A673 (cell line): Measurements from ENCODE around the gene NDUFA11. TPM values are rescaled to one million over a fixed set of nuclear protein-coding genes. Genes with fewer than 3 reads are reported as not detected.

Experiments used
- BruUV-seq: library from RNA; stranded (reverse); fragments of 400-500 nt; replicated peaks from 2 replicates; lab custom pipeline; 2021; lab: Mats Ljungman, UMichigan
- CTCF ChIA-PET: fragments of 300-600 bp; sonication (Branson Sonifier 250); formaldehyde crosslinking; loops from one replicate; lab custom pipeline; 2022; ENCODE audit warnings: antibody characterized with exemption; lab: Charles Lee
- POLR2A ChIA-PET: fragments of 300-600 bp; sonication (Branson Sonifier 250); formaldehyde crosslinking; loops from one replicate; lab custom pipeline; 2022; ENCODE audit warnings: antibody characterized with exemption; ENCODE audit not compliant: low non-redundant PET; lab: Charles Lee
- DNase-seq: peaks from one replicate; pipeline ENCODE4 v3.0.0-alpha.2; 2015; ENCODE audit warnings: low spot score
- H3K27ac ChIP-seq: fragments of 200-600 bp; sonication (generic); 2 replicates; pipeline ENCODE4 v1.5.1; 2016; ENCODE audit warnings: mixed run types, low read depth, mild to moderate bottlenecking, mixed read lengths, antibody characterized with exemption, low read length; ENCODE audit not compliant: poor library complexity, severe bottlenecking
- H3K27me3 ChIP-seq: fragments of 200-600 bp; sonication (generic); replicated peaks from 2 replicates; pipeline ENCODE4 v1.6.1; 2017; ENCODE audit warnings: mixed run types, low read depth, mild to moderate bottlenecking, mixed read lengths, antibody characterized with exemption, low read length; ENCODE audit not compliant: insufficient read depth, poor library complexity
- H3K36me3 ChIP-seq: fragments of 200-600 bp; sonication (generic); 2 replicates; pipeline ENCODE4 v1.6.1; 2016; ENCODE audit warnings: mixed run types, mild to moderate bottlenecking, mixed read lengths, antibody characterized with exemption, low read length; ENCODE audit not compliant: insufficient read depth, poor library complexity, severe bottlenecking
- H3K4me1 ChIP-seq: fragments of 200-600 bp; sonication (generic); 2 replicates; pipeline ENCODE4 v1.6.1; 2017; ENCODE audit warnings: mixed run types, mild to moderate bottlenecking, mixed read lengths, antibody characterized with exemption, low read length; ENCODE audit not compliant: insufficient read depth, poor library complexity, severe bottlenecking
- H3K4me3 ChIP-seq: fragments of 200-600 bp; sonication (generic); 2 replicates; pipeline ENCODE4 v1.5.1; 2016; ENCODE audit warnings: low read depth, mixed run types, mild to moderate bottlenecking, mixed read lengths, low read length; ENCODE audit not compliant: poor library complexity, severe bottlenecking
- H3K9me3 ChIP-seq: fragments of 200-600 bp; sonication (generic); 2 replicates; pipeline ENCODE4 v1.6.1; 2016; ENCODE audit warnings: mixed run types, low read depth, mild to moderate bottlenecking, mixed read lengths, antibody characterized with exemption, low read length; ENCODE audit not compliant: poor library complexity, severe bottlenecking
- EZH2 ChIP-seq: fragments of 200-600 bp; sonication (generic); IDR thresholded peaks from 2 replicates; pipeline ENCODE4 v1.6.1; 2017; ENCODE audit warnings: borderline replicate concordance, low read depth, mild to moderate bottlenecking, mixed read lengths, antibody characterized with exemption, low read length; ENCODE audit not compliant: poor library complexity, severe bottlenecking
- intact Hi-C: fragments of 100-400 bp; cut with micrococcal nuclease; formaldehyde crosslinking; loops from one replicate; pipeline ENCODE4 v1.10.0; 2022; ENCODE audit not compliant: unreplicated experiment
- total RNA-seq: library from RNA; stranded (reverse); gene quantifications from 2 replicates; pipeline ENCODE4 v1.2.3, GENCODE V29; 2021
- TF ChIP-seq, protein P1 (sequence below): fragments of 300-800, 200-600 bp; sonication (generic); conservative IDR thresholded peaks from 2 replicates; pipeline ENCODE4 v1.5.1; 2017; ENCODE audit warnings: low read depth, mild to moderate bottlenecking, antibody characterized with exemption, low read length, moderate library complexity, mixed read lengths

The NDUFA11 gene
- total RNA-seq, 1 experiment from 2014 or later, result 290 TPM

- ChIA-PET CTCF (interaction anchor here (0.5 to 1.0 kb wide), 2 partner anchors 90 to 91 kb away, joined by 3 to 7 read pairs; no protein-coding TSS in a partner anchor), POLR2A (no interaction called here)
- no TSS peak for BruUV-seq
- no peak overlapping the region for H3K27ac ChIP-seq
- peaks cover 16% of the 10 kb centered on the region for H3K4me1 ChIP-seq
- no peak for DNase-seq
- H3K9me3 ChIP-seq, result no peaks in the 10 kb centered on the region
- H3K36me3 ChIP-seq, result peaks cover 10% of the 10 kb centered on the region
- no peak overlapping the region for H3K4me3 ChIP-seq
- H3K27me3 ChIP-seq, result no peaks in the 10 kb centered on the region
- intact Hi-C loops, result loop anchor here (2.0 kb wide), 1 partner anchor 89 kb away; the partner anchor contains the start of gene NRTN
- TF ChIP-seq, protein P1, sequence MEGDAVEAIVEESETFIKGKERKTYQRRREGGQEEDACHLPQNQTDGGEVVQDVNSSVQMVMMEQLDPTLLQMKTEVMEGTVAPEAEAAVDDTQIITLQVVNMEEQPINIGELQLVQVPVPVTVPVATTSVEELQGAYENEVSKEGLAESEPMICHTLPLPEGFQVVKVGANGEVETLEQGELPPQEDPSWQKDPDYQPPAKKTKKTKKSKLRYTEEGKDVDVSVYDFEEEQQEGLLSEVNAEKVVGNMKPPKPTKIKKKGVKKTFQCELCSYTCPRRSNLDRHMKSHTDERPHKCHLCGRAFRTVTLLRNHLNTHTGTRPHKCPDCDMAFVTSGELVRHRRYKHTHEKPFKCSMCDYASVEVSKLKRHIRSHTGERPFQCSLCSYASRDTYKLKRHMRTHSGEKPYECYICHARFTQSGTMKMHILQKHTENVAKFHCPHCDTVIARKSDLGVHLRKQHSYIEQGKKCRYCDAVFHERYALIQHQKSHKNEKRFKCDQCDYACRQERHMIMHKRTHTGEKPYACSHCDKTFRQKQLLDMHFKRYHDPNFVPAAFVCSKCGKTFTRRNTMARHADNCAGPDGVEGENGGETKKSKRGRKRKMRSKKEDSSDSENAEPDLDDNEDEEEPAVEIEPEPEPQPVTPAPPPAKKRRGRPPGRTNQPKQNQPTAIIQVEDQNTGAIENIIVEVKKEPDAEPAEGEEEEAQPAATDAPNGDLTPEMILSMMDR, result no peak
- TF ChIP-seq EZH2, result no peak
Observed at GRCh38 chr19:5893296-5893903, 10.2 kb downstream of the NDUFA11 start.

DNA sequence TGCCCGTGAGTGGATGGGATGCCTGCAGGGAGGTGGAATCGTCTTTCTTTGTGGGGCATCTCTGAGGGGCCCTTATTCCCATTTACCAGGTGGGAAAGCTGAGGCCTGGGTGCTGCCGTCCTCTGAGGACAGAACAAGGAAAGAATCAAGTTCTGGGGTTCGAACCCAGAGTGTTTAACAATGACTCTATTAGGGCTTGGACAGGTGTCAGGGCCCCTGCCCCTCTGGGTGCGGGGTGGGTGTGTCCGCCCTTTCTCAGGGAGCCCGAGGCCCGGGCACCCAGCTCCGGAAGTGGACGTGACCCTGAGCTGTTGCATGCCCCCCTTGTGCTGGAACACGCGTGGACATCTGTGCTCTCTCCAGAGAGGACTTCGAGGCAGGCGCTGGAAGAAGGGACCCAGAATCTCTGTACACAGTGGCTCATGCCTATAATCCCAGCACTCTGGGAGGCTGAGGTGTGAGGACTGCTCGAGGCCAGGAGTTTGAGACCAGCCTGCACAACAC lies 10.8 kb downstream of the NDUFA11 start:
- TF ChIP-seq EZH2, result no peak
- TF ChIP-seq, protein P1, result no peak
- Histone ChIP-seq H3K27me3 (no peaks in the 10 kb centered on the region), H3K27ac (no peak overlapping the region), H3K36me3 (peaks cover 10% of the 10 kb centered on the region), H3K9me3 (no peaks in the 10 kb centered on the region), H3K4me1 (peaks cover 16% of the 10 kb centered on the region), H3K4me3 (no peak overlapping the region)
- DNase-seq, result no peak
- no TSS peak for BruUV-seq
- ChIA-PET POLR2A (no interaction called here), CTCF (interaction anchor here (0.5 to 2.9 kb wide), 4 partner anchors 8 to 91 kb away, joined by 3 to 23 read pairs (median 6); no protein-coding TSS in a partner anchor)
- intact Hi-C loops, result loop anchor here (2.0 kb wide), 1 partner anchor 88 kb away; the partner anchor contains the start of gene NRTN

DNA sequence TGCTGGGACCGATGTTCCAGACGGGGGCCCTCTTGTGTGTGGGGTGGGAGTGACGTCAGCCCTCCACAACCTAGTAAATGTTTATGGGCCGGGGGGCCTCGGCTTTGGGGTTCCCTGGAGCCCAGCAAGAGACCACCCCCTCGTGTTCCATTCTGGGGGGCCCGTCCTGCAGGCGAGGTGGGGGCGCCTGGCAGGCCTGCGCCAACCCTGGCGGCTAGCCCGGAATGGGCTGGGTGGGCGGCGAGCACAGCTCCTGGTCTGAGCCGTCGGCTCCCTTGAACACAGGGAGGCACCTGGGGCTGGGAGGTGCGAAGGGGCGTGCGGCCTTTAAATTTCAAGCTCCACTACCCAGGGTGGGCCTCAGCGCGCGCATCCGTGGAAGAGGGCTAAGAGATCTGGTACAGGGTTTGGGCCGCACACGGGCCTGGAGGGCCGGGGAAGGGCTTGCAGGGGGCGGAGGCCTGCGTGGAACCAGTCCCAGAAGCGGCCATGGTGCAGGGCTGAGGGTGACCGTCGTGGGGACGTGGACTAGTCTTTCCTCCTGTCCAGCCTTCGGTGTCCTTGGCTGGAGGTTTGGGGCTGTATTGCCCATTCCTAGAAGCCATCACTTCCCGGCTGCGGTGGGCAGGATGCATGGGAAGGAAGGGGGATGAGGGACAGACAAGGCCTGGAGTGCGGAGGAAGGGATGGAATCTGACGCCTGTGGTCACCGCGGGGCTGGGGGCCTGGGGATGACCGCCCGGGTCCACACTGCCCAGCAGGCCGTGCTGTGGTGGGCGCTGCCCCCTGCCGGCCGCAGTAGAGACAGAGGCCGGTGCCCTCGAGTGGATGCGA lies 11.4 kb downstream of the NDUFA11 start:
- CTCF ChIA-PET, result interaction anchor here (0.5 to 2.9 kb wide), 2 partner anchors 8 to 88 kb away, joined by 4 to 23 read pairs; no protein-coding TSS in a partner anchor
- H3K27me3 ChIP-seq, result no peaks in the 10 kb centered on the region
- no TSS peak for BruUV-seq
- no peak overlapping the region for H3K4me3 ChIP-seq
- peaks cover 16% of the 10 kb centered on the region for H3K4me1 ChIP-seq
- H3K36me3 ChIP-seq, result peaks cover 10% of the 10 kb centered on the region
- H3K27ac ChIP-seq, result no peak overlapping the region
- intact Hi-C loops, result loop anchor here (2.0 kb wide), 1 partner anchor 87 kb away; the partner anchor contains the start of gene NRTN
- POLR2A ChIA-PET, result no interaction called here
- H3K9me3 ChIP-seq, result no peaks in the 10 kb centered on the region
- DNase-seq, result no peak
- no peak for TF ChIP-seq EZH2
- TF ChIP-seq, protein P1, result peak; percentile 76
